GM04503 (cell line): ENCODE data around the gene SYNGR3.

Source experiments
- DNase-seq: peaks from one replicate; pipeline ENCODE4 v3.0.0-alpha.2; 2012; ENCODE audit warnings: low read depth

Gene SYNGR3

DNA sequence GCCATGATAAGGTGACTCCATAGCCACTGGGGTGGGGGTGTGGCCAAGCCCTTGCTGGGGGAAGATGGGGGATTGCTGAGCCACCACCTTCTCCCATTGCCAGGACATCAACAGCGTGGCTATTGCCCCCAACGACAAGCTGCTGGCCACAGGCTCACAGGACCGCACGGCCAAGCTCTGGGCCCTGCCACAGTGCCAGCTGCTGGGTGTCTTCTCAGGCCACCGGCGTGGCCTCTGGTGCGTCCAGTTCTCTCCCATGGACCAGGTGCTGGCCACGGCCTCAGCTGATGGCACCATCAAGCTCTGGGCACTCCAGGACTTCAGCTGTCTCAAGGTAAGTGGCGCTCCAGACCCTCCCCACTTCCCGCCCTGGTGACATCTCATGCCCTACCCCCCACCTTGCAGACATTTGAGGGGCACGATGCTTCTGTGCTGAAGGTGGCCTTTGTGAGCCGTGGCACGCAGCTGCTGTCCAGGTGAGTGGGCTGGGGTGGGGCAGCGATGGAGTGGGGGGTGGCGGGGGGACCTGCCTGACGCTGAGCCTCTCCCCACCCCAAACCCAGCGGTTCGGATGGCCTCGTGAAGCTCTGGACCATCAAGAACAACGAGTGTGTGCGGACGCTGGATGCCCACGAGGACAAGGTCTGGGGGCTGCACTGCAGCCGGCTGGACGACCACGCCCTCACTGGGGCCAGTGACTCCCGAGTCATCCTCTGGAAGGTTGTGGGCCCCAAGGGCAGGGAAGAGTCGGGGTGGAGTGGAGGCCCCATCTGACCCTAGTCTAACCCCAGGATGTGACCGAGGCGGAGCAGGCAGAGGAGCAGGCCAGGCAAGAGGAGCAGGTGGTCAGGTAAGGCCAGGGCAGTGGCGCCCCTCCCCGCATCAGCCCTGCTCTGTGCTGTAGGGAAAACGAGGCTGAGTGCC lies 12.6 kb upstream of the SYNGR3 start:
- no peak for DNase-seq

DNA sequence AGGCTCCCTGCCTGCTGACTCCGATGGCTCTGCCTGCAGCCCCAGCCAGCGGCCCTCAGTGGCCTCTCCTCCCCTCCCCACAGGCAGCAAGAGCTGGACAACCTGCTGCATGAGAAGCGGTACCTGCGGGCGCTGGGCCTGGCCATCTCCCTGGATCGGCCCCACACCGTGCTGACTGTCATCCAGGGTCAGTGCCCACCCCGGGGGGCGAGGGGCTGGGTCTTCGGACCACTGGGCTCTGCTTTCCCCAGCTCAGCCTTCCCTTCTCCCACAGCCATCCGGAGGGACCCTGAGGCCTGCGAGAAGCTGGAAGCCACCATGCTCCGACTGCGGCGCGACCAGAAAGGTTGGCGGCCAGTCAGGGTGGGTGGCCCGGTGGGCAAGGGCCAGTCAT lies 11.9 kb upstream of the SYNGR3 start:
- DNase-seq = no peak

DNA sequence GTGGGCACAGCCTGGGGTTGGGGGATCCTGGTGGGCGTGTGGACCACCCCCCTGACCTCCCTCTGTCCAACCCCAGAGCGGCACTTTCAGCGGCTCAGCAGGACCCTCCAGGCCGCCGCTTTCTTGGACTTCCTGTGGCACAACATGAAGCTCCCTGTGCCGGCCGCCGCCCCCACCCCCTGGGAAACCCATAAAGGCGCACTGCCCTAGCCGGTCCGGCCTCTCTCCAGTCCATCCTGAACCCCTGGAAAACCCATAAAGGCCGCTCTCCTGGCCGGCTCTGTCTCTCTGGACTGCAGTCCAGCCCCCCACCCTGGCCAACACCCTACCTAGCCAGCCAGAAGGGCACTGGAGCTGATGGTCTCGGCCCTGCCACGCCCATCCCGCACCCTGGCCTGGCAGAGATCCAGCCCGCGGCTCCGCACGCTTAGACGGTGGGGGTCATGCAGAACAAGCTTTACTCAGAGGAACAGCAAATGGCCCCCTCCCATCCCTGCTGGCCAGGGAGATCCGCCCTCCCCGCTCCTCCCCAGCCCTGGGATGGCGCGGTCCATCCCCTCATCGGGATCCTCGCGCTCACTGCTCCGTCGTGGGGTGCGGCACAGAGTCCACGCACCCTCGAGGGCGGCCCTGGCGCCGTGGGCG lies 11.2 kb upstream of the SYNGR3 start:
- DNase-seq = no peak

DNA sequence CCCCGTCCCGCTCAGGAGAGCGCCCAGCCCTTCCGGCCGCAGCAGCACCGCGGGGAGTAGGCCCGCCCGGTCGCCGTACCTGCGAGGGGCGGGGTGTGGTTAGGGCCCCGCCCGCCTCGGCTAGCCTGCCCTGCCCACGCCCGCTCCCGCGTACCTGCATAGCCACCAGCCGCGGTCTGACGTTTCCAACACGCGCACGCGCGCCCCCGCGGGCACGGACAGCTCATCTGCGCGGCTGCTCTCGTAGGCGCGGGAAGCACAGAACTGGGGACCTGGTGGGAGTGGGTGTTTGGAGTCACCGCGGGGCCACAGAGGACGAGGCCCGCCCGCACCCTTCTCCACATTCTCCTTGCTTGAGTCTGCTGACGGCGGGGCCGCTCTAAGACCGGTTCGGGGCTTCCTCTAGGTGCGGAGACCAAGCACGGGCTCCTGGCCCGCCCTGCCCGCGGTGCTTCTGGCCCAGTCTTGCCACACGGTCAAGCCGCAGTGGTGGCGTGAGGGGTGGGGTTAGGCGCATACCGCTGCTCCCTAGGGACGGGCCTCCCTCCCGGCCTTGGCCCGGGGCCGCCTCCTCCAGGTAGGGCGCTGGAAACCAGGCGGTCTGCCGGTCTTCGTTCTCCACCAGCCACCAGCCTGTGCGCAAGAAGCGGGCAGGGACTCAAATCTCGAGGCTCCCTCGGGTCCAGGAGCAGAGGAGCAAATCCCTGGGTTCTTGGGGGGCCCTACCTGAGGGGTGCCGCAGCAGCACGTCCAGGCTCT lies 10.3 kb upstream of the SYNGR3 start:
- DNase-seq = no peak

DNA sequence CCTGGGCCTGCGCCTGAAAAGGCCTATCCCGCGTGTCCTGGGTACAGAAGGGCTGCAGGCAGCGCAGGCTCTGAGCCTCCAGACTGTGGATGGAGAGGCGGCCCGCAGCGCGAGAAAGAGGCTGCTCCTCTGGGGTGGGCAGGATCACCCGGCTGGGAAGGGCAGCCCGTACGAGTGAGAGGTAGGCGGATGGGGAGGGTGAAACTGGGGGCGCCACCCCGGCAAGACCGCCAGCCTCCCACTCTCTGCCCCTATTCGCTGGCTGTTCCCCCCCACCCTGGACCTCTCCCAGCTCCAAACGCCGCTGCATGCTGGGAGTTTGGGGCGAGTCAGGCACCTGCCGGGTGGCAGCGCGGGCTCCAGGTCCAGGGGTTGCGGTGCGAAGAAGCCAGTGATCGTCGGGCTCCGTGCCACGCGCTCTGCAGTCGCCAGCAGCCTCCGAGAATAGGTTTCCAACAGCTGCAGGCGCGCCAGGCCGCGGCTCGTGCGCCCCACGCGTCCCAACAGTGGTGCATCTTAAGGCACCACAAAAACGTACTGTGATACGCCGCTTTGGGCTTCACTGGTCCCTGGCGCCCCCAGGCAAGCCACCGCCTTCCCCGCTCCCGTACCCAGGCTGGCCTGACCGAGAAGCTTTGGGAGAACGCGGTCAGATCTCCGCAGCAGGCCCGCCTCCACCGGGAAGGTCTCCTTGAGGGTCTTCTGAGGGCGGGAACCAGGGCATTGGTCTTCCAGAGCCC lies 9.6 kb upstream of the SYNGR3 start:
- no peak for DNase-seq

DNA sequence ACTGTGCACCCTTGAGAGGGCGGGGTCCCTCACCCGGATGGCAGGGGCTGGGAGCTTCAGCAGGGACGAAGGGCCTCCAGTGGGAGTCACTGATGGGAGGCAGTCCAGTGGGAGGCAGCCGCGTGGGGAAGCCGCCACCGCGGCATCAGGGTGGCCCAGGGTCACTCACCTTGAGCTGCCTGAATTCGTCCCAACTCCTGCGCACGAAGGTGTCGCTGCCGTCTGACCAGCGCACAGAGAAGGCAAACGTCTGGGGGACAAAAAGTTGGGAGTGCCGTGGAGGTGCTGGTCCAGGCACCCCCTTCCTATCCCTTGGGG lies 9.0 kb upstream of the SYNGR3 start:
- DNase-seq = no peak

DNA sequence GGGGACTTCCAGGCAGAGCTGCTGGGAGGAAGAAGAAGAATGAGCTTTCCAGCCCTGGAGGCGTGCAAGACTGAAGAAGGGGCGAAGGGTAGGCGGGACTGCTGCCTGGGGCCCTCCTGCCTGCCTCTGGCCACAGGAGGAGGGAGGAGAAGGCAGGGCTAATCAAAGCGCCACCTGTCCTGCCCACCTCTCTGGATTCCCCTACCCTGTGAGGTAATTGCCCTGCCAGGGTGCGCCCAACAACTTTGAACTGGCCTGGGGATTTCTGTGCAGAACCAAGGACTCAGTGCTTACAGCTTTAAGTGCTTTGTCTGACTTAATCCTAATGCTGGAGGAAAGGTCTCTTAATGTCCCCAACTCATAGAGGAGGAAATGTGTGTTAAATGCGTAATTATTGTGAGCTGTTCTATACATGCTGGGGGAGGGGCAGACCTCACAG lies 8.4 kb upstream of the SYNGR3 start, which contains the start of gene NOXO1:
TSS of gene NOXO1 (minus strand) at position 72 of the 439 bp plus-strand sequence. CDS start 290 bp downstream, outside the sequence.
- no peak for DNase-seq

DNA sequence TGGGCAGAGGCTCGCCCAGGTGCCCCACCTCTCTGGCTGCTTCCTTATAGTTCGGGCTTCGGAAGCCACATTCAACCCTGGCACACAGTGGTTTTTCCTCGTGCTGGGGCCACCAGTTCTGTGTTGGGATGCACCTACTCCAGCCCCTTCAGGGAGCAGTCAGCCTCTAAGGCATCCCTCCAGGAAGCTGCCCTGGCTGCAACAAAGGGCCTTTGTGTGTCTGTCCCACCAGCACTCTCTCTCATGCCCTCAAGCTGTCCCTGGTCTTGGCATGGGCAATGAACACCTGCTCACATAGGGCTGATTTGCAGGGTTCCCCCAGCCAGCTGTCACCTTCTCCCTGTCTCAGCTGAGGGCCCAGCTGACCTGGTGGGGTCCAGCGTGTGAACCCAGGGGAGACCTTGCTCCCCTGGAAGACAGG lies 7.7 kb upstream of the SYNGR3 start:
- DNase-seq = no peak

DNA sequence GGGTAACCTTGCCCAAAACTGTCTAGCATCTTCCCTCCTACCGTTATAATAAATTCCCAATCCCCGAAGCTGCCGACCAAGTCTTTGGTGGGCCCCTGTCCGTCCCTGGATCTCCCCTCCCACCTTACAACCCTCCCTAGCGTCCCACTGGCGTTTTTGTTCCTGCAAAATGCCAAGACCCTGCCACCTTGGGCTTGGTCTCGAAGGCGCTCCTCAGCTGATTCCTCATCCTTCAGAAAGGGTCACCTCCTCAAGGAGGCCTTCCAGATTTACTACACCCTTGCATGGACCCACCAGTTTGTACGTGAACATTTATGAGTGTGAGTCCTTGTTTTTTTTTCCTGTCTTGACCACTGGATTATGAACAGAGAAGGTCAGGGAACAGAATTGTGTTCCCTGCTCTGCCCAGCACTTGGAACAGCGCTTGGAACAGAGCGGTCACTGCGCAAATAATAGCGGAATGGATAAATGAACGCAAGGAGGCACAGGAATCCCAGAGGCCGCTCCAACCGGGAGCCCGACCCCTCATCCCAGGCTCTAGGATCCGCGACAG lies 6.7 kb upstream of the SYNGR3 start:
- DNase-seq = no peak

DNA sequence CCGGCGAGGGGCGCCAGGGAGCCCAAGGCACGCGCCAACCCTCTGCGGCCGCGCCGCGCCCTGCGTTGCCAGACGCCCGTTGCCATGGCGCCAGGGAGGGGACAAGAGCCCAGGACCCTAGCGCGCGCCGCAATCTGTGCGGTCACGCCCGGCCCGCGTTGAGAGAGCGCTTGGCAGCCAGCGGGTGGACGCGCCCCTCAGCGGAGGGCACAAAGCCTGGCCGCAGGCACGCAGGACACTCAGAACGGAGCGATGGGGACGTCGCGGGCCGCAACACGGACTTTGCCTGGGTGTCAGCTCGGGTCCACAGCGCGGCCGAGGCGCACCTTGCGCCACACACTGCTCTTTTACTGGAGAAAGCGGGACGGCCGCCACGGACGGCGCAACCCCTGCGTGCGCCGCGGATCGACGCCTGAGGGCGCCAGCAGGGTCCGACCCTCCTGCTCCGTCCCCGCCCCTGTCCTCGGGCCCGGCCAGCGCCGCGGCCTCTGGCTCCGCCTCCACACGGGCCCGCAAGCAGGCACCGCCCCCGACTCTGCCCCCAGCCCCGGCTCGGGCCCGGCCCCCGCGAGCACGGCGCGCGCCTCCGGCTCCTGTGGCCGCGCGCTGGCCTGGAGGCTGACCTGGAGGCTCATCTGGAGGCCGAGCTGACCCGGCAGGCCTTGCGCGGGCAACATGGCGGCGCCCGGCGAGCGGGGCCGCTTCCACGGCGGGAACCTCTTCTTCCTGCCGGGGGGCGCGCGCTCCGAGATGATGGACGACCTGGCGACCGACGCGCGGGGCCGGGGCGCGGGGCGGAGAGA lies 6.0 kb upstream of the SYNGR3 start, which contains the start of gene GFER:
TSS of gene GFER (plus strand) at position 650 of the 803 bp plus-strand sequence. CDS start at position 676, 26 bp downstream.
- DNase-seq = no peak

DNA sequence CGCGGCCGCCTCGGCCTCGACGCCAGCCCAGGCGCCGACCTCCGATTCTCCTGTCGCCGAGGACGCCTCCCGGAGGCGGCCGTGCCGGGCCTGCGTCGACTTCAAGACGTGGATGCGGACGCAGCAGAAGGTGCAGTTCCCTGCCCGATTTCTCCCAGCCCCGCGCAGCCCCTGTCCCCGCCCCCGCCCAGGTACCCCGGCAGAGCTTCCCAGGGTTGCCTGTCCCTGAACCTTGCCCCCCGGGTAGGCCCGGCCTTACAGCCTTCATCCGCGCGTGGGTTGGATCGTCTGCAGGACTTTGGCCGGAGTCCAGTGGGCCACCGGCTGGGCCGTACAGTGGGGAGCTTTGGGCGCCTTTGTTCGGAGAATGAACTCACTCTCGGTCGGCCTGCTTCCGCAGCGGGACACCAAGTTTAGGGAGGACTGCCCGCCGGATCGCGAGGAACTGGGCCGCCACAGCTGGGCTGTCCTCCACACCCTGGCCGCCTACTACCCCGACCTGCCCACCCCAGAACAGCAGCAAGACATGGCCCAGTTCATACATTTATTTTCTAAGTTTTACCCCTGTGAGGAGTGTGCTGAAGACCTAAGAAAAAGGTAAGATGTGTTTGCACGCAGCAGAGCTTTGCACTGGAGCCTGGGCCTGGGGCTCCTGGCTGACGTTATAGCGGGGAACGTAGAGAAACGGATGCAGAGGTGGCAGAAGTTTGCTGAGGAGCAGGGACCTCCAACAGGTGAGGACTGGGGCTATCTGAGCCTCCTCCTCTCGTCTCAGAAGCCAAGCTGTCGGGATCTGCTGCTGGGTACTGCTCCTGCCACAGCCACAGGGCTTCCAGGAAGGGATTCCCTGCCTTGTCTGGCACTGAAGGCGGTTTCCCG lies 5.2 kb upstream of the SYNGR3 start:
- DNase-seq = no peak

DNA sequence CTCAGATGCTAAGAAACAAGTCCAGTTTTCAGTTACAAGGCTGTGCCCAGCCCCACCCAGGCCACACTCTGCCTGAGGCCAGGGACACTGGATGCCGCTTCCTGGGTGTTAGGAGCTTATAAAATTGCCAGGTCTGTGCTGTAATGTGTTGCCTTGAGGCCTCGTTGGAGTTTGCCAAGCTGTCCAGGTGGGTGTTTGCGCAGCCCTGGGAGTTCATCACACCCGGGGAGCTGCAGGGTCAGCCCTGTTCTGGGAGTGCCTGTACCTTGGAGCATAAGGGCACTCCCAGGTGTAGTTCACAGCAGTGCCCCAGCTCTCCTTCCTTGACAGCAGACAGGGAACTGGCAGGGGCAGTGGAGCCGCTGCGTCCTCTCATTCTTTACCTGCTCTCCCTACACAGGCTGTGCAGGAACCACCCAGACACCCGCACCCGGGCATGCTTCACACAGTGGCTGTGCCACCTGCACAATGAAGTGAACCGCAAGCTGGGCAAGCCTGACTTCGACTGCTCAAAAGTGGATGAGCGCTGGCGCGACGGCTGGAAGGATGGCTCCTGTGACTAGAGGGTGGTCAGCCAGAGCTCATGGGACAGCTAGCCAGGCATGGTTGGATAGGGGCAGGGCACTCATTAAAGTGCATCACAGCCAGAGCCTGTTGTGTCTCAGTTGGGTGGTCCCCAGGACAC lies 4.2 kb upstream of the SYNGR3 start:
- DNase-seq = no peak

DNA sequence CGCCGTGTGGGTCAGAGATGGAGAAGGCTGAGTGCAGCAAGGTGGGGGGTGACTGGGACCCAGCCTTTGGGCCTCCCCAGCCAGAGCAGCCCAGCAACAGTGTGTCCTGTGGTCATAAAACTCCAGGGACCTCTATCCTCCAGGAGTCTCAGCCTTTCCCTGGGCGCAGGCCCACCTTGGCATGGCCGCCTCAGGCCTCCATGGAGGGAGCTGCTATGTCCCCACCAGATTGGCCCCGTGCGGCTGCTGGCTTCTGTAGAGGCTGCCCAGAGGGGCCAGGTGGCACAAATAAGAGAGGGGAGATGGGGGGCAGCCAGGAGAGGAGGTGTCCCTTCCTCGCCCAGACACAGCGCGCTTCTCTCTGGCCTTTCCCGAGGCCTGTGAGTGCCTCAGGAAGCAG lies 2.6 kb upstream of the SYNGR3 start:
- DNase-seq = no peak

DNA sequence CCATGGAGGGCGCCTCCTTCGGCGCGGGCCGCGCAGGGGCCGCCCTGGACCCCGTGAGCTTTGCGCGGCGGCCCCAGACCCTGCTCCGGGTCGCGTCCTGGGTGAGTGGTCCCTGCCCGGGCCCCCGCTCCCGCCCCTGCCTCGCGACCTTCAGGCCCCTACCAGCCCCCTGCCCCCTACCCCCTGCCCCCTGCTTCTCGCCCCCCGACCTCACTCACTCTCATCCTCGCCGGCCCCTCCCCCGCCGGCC lies 256 bp downstream of the SYNGR3 start:
- DNase-seq = no peak

DNA sequence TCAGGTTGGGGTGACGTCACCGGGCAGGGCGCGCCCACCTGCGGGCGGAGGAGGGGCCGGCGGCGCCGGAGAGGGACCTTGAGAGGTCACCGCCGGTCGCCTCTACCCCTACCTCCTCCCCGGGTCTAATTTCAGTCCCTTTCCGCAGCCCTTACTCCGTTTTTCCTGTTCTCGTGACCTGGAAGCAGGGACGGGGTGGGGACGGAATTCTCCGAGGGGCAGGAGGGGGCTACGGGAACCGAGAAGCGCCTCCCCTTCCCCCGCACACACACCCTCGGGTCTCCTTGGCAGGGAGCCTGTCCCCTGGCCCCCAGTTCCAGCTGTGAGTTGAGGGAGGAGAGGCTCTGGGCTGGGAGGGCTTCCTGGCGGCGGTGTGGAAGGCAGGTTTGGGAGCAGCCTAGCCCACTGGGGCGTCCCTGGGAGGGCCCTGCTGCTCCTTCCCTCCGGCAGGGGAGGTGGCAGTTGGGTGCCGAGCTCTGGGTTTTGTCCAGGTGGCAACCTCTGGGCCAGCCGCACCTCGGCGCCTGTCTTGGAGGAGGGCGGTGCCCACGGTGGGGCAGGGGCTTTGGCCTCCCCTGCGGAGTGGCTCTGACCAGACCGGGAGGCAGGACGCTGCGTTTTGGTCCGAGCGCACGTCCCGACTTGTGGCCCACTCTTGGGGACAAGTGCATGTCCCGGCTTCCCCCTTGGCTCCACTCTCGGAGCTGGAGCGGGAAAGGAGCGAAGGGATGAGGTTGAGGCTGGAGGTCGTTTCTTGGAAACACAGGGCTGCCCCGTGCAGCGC lies 773 bp downstream of the SYNGR3 start:
- no peak for DNase-seq

DNA sequence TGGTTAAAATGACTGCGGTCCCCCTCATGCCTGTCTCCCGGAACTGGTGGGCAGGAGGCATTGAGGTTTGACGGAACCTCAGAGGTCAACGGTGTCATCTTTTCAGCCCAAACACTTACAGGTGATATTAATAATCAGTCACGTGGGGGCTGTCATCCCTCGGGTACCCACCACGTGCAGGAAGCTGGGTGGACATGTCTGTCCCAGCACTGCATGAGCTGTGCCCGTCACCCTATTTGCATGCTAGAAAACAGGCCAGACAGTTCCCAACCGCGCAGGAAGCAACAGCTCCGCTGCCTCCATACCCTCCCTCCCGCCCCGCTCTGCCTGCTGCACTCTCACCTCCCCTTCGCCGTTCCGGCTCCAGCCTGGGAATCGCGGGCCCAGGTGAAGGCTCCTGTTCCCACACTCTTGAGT lies 1.4 kb downstream of the SYNGR3 start:
- DNase-seq = no peak

DNA sequence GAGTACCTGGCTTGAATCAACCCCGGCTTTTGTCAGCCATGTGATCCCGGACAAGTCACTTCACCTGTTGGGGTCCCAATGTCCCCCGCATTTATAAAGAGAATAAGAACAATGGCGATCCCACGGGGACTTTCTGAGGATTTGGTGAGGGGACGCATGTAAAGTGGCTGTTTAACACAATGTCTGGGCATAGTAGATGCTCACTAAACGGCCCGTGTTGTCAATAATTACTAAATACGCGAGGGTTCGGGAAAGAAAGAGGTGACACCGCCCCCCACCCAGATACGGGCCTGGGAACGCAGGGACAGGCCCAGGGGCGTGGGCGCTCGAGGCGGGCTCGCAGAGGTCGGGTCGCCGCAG lies 1.8 kb downstream of the SYNGR3 start:
- DNase-seq = no peak

DNA sequence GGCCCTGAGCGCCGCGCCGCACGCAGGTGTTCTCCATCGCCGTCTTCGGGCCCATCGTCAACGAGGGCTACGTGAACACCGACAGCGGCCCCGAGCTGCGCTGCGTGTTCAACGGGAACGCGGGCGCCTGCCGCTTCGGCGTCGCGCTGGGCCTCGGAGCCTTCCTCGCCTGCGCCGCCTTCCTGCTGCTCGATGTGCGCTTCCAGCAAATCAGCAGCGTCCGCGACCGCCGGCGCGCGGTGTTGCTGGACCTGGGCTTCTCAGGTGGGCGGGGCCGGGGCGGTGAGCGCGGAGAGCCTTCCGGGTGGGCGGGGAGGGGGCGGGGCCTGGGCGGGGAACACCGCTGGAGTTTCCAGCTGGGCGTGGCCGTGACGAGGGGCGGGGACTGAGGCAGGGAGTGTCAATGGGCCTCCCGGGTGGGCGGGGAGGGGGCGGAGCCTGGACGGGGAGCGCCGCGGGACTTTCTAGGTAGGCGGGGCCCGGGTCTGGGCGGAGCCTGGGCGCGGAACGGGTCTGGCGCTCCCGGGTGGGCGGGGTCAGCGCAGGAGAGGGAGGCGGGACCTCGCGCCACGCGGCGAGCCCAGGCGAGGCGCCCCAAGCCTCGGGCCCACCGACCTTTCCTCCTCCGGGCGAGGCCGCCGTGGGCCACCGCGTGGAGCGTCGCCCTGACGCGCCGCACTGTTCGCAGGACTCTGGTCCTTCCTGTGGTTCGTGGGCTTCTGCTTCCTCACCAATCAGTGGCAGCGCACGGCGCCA lies 2.4 kb downstream of the SYNGR3 start:
- no peak for DNase-seq
